ENCODE measurements around the gene UBALD2. TPM values are rescaled to one million over a fixed set of nuclear protein-coding genes. Genes with fewer than 3 reads are reported as not detected.
A peak's percentile ranks its signal among the peaks of the same experiment; 100 is the strongest.

UBALD2 gene
- total and polyA plus RNA-seq, 2 of the 4 experiments (the other 2 are of a cell fraction) = 0.90 to 12.1 TPM

GRCh38 chr17:76267051-76267576 lies 2.0 kb downstream of the UBALD2 start:
- H3K9me3 ChIP-seq (ENCODE audit: control insufficient read depth, insufficient read depth, low read length) = no peaks in the 10 kb centered on the region
- H2BK20ac ChIP-seq (ENCODE audit: low read depth, low read length) = no peak overlapping the region
- no peak overlapping the region for H3K18ac ChIP-seq (ENCODE audit: low read depth, low read length)
- peak overlapping the region; percentile 88 for H3K4me2 ChIP-seq (ENCODE audit: low read depth, low read length)
- H3K14ac ChIP-seq (replicated peaks; ENCODE audit: low read depth, low read length) = peak overlapping the region; percentile 99
- H3K36me3 ChIP-seq (ENCODE audit: control insufficient read depth, insufficient read depth, low read length) = peaks cover 8% of the 10 kb centered on the region
- DNase-seq (no peak), ATAC-seq (ENCODE audit: low read depth) (no peak)
- 0 out of 2 replicates have a peak overlapping the region, but pooled peaks have one; percentile 26 for H2BK120ac ChIP-seq (ENCODE audit: low read depth, low read length)
- no peak overlapping the region for H3K9ac ChIP-seq (ENCODE audit: low read depth, low read length)
- H4K20me1 ChIP-seq (ENCODE audit: insufficient read depth, low read length) = no peaks in the 10 kb centered on the region
- H4K91ac ChIP-seq (ENCODE audit: insufficient read depth, low read depth, low read length) = peak overlapping the region; percentile 96
- POLR2A ChIA-PET (ENCODE audit: unreplicated experiment) = interaction anchor here (0.5 kb wide), 3 partner anchors 50 to 293 kb away, joined by 3 to 5 read pairs (median 3); no protein-coding TSS in a partner anchor
- WGBS, 2 experiments (ENCODE audit: extremely low coverage in 2 of 2, insufficient read length in 1 of 2) = 80% methylated on average over 1 of the region's 4 CpGs; no CpG with 5 or more reads in 1 of the 2 experiments
- H2BK15ac ChIP-seq (ENCODE audit: low read depth, low read length) = no peak overlapping the region
- BruUV-seq (replicated peaks) = no TSS peak
- TF ChIP-seq CHD1 (IDR thresholded peaks at IDR 0.05; ENCODE audit: low read depth, low read length) (no peak), MAZ (IDR thresholded peaks at IDR 0.05; ENCODE audit: borderline replicate concordance, low read depth, low read length) (no peak), RCOR1 (IDR thresholded peaks at IDR 0.05; ENCODE audit: insufficient replicate concordance, low read length) (no peak), MAFK (IDR thresholded peaks at IDR 0.05; ENCODE audit: low read depth, low read length) (no peak), RAD21 (IDR thresholded peaks at IDR 0.05; ENCODE audit: low read length) (no peak), USF2 (IDR thresholded peaks at IDR 0.05; ENCODE audit: low read depth, low read length) (no peak), ELK1 (IDR thresholded peaks at IDR 0.05; ENCODE audit: borderline replicate concordance, low read depth, low read length) (no peak), POLR2A (IDR thresholded peaks at IDR 0.05; ENCODE audit: low read depth, low read length) (no peak), MXI1 (IDR thresholded peaks at IDR 0.05; ENCODE audit: borderline replicate concordance, low read depth, low read length) (no peak), CTCF (conservative IDR thresholded peaks at IDR 0.05; ENCODE audit: low read depth, low read length) (no peak), RFX5 (IDR thresholded peaks at IDR 0.05; ENCODE audit: low read depth, low read length) (no peak), SMC3 (IDR thresholded peaks at IDR 0.05; ENCODE audit: low read depth, low read length) (no peak), CEBPB (IDR thresholded peaks at IDR 0.05; ENCODE audit: low read depth, low read length) (no peak), FOS (IDR thresholded peaks at IDR 0.05; ENCODE audit: low read depth, low read length) (no peak), BHLHE40 (IDR thresholded peaks at IDR 0.05; ENCODE audit: low read depth, low read length) (no peak), NFE2L2 (IDR thresholded peaks at IDR 0.05; ENCODE audit: low read depth, low read length) (no peak)
- H3K4ac ChIP-seq (ENCODE audit: low read depth, low read length) = peak overlapping the region; percentile 96
- CTCF ChIA-PET = no interaction called here
- H3K9me1 ChIP-seq (ENCODE audit: insufficient read depth, low read length) = peaks cover 10% of the 10 kb centered on the region
- peak overlapping the region; percentile 99 for H3K23ac ChIP-seq (ENCODE audit: low read depth, low read length)
- peak overlapping the region; percentile 30 to 95; a peak in 2 of 4 replicates for H4K8ac ChIP-seq (ENCODE audit: low read depth in 2 of 2, low read length in 2 of 2)
- H3K27me3 ChIP-seq (ENCODE audit: control insufficient read depth, insufficient read depth, low read length) = no peaks in the 10 kb centered on the region
- H2AK9ac ChIP-seq (replicated peaks; ENCODE audit: low read depth, low read length, poor library complexity) = peak overlapping the region; percentile 98
- H3K79me1 ChIP-seq (ENCODE audit: low read depth in 1 of 2, low read length in 2 of 2) = peaks cover 32 to 64% of the 10 kb centered on the region in 2 experiments
- H4K5ac ChIP-seq (ENCODE audit: low read depth, low read length) = no peak overlapping the region
- H2BK5ac ChIP-seq (ENCODE audit: low read depth, low read length, poor library complexity, severe bottlenecking) = no peak overlapping the region
- H3K27ac ChIP-seq (ENCODE audit: insufficient read depth, low read length) = peak overlapping the region; percentile 34; the same call in 1 of the 2 replicates
- intact Hi-C loops (cut with micrococcal nuclease) = loop anchor here (5.0 kb wide), 1 partner anchor 130 kb away; no protein-coding TSS in a partner anchor
- in situ Hi-C loops (cut with MboI; ENCODE audit: low sequenced_read_pairs) = no loop called here
- H2AFZ ChIP-seq (replicated peaks; ENCODE audit: low read length, poor library complexity) = peak overlapping the region; percentile 45
- dilution Hi-C loops (cut with HindIII; ENCODE audit: low sequenced_read_pairs, unreplicated experiment) = no loop called here
- no peak overlapping the region for H3K4me3 ChIP-seq (ENCODE audit: insufficient read depth, low read depth, low read length)
- peaks cover 10% of the 10 kb centered on the region for H3K4me1 ChIP-seq (ENCODE audit: control insufficient read depth, insufficient read depth, low read length)
- peak overlapping the region; percentile 92 for H2AK5ac ChIP-seq (ENCODE audit: low read depth, low read length)
- H3K56ac ChIP-seq (ENCODE audit: extremely low read depth, insufficient read depth, low read length) = no peak overlapping the region

All from IMR-90 (cell line).